Fibroblast of skin of right biceps (primary cell): ENCODE results near the gene TNKS1BP1.

Source experiments
- DNase-seq: peaks from one replicate; pipeline ENCODE4 v3.0.0-alpha.2; 2013

Gene TNKS1BP1

DNA sequence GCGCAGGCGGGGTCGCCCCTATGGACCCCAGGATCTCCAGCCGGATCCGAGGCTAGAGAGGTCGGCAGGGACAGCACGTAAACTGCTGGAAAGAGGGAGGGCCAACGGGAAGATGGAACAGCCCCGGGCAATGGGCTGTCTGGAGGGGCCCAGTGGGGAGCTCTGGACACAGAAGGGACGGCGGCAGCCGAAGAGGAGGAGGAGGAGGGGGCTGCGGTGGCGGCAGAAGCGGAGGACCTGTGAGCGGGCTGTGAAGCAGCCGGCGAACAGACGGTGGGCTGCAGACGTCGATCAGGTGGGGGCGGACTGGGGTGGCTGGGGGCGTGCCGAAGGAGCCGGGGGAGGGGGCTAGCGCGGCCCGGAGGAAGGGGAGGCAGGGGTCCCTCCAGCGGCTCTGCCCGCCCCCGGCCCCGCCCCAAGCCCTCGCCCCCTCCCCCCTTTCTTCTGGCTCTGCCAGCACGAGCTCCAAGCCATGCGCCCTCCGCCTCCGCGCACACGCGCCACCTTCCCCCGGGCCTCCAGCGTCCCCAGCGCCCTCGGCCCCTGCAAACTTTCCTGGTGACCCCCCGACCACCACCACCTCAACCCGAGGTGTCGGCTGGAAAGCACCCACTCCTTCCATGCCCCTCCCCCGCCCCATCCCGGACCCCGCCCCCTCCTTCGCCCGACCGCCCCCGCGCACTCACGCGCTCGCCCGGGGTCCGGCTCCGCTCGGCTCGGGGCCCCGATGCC is 432 bp downstream of the TNKS1BP1 start:
- DNase-seq: peak; percentile 53

DNA sequence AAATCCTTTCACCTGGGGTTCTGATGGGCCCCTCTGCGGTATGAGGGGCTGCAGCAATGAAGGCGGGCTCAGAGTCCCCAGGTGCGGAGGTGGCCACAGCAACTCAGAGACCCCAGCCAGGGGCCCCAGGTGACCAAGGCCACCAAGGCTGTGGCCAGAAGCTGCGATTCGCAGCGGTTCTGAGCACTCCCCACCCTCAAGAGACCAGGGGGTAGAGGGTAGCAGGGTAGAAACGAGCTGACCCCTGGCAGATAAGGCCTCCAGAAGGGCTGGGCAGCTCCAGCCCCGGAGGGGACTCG is 948 bp downstream of the TNKS1BP1 start:
- no peak for DNase-seq

DNA sequence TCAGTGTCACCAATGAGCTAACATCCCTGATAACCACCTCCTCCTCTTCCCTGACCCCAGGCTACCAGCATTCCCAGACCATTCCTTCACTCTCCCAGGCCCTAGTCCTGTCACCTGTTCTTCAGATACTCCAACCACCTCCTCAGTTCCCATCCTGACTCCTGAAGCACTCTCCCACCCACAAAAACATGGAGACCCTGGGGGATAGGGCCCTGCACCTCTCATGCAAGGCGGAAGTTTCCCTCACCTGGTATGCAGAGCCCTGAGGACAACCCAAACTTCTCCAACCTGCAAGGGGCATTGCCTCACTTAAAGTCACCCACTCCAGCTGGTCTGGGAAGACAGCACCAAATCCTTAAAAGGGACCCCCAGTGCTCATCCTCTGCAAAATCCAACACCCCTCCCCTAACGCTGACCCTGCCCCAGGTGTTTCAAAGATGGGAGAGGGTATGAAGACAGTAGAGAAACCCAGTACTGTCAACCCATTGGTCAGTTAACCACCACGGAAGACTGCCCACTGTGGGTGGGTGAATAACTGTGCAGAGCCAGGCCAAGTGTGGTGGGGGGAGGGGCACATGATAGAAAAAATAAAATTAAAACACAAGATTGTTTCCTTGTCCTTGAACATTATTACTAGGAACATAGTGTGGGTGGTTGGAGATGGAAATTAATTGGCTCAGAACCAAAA is 1.4 kb downstream of the TNKS1BP1 start:
- DNase-seq: no peak

DNA sequence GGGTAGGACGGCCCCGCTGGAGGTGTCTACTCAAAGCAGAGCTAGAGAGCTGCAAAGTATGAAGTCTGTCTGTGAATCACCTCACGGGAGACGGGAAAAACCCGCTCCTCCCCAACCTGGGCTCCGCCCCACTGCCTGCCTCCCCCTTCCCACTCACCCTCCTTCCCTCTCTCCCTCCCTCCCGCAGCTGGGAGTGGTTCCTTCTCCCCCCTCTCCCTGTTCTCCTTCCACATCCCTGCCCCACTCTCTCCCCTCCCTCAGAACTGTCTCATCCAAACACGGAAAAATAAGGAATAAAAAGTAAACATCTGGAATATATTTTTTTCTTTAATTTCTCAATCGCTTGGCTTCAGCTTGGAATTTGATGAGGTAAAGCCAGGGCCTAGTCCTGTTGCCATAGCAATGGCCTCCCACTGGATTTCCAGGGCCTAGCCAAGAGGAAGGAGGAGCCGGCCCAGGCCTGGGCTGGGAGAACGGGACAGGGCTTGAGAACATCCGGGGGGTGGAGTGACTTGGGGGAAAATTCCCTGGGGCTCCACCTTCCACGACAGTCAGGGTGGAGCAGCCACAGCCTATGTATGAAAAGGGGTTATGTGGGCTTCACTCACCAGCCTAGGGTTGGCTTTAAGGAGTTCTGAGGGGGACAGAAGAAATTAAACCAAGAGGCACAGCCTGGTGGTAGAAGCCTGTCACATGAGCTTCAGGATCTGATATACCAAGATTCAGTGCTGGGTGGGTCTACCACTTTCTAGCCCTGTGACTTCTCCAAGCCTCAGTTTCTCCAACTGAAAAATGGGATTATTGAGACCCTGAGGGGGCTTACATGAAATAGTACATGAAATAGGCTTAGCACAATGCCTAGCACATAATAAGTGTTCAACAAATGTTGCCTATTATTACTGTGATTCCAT is 2.2 kb downstream of the TNKS1BP1 start:
- peak; percentile 99 for DNase-seq

DNA sequence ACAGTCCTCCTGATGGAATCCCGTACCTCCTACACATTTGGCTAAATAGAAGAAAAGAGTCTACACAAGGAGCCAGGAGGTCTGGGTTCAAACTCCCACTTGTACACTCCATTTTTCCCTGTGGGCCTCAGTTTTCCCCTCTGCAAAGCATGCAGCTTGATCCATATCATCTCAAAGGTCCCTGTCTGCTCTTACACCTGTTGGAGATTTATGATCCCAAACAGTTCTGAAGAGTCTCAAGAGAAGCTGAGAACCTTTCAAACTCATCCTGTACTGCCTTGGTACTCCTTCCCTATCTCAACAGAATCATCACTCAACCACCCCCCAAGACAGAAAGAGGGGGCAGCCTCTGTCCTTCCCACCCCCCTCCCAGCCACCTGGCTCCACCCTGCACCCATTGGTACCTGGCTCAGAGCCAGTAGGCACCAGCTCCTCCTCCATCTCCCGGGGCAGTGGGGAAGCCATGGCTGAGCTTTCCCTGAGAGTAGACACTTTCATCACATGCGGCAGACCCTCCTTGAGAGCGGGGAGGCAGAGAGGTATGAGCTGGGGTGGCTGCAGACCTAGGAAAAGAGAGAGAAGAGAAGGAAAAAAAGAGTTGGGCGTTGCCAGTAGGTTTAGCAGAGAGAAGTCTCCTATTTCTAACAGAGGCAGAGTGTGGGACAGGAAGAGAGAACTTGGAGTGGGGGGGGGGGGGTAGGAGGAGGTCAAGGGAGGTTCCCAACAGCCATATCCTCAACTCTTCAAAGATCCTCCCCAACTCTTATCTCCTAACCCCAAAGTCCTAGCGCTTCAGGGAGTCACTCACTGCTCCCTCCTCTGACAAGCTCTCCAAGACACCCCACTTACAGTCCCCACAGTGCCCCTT is 3.1 kb downstream of the TNKS1BP1 start:
- DNase-seq: no peak

DNA sequence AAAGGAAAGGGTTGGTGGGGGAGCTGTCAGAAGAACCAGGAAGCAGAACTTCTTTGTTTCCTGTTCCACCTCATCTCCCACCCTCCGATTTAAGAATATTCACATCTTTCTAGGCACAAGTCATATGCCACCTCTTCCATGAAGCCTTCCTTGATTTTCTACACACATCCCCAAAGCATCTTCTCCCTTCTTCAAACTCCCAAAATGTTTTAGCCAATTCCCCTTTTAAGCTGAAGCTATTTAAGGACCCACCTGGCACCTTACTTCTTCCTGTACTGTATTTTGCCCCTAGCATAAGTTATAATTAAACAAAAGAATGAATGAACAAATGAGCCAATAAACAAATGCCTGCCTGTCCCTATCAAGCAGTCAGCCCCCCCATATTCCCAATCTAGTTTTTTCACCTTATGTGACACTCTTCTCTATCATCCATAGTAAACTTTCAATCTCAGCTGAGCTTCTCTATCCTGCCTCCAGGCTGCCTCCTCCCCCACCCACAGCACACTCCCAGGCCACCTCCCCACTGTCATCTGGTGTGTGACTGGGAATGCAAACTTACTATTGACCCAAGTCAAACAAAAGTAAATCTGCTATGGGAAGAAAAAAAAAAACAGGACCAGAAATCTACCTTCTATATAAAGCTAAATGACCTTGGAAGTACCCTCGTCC is 3.9 kb downstream of the TNKS1BP1 start:
- DNase-seq: no peak

DNA sequence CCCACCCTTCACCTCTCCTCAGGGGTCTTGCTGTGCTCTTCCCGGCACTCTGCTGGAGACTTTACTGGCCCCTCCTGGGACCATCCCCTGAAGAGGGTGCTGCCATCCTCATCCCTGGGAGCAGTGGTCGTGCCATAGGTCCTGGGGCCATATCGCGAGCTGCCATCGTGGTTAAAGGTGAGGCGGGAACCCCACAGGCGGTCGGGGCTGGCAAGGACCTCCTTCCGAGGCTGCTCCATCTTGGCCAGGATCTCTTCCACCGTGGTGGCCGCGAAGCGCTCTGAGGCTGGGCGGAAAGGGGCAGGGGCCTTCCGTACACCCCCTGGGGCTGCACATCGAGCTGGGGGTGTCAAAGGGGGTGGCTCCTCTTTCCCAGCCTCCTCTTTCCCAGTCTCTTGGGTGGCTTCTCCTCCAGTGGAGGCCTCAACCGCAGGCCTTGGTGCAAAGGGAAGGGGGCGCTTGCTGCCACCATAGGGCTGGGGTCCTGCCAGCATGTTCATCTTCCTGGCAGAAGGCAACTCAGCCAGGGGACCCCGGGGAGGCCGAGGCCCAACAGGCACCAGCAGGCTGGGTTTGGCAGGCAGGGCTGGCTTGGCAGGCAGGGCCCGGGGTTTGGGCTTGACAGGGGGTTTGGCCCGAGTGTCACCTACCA is 4.6 kb downstream of the TNKS1BP1 start:
- no peak for DNase-seq

DNA sequence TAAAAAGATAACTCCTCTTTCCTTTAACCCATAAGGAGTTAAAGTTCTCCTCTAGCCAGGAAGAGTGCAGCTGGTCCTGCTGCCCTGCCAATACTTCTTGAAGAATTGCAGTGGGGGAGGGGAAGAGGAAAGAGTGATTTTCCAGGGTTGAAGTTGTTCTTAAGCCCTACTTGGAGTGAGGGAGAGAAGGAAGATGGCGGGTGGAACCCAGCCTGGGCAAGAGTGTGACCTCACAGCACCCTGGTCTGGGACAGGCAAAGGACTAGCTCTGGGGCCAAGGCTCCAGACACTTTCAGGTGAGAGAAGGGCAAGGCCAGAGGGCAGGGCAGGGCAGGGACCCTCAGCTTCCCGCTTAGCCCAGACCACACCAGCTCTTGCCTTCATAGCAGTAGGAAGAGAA is 6.6 kb downstream of the TNKS1BP1 start:
- no peak for DNase-seq

DNA sequence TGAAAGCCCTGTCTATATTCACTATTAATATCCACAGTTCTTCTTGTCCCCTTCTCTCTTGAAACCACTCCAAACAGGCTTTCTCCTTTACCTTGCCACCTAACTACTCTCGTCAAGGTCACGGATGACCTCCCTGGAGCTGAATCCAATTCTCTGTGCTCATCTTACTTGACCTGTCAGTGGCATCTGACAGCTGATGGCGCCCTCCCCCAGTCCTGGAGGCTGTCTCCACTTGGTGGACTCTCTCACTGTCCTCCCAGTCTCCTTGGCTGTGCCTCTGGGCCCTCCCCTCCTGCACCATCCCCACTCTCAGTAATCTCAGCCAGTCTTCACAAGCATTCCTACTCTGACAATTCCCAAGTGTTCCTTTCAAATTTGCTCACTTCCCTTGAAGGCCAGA is 8.7 kb downstream of the TNKS1BP1 start:
- DNase-seq: no peak

DNA sequence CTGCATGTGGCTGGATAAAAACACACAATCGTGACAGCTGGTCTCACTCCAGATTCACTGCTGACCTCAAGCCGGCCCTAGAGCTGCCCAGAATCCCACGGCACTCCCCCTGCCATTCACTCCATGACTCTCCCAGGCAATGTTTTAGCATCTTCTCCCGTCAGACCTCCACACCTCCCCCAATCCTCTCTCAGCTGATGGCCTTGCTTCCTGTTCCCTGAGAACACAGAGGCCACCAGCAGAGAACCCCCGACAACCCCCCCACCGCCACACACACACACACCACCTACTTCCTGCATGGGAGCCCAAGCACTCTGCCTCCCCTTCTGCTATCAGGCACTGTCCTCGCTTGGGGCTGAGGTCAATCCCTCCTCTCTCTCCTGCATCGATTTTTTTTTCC is 9.3 kb downstream of the TNKS1BP1 start:
- peak; percentile 80 for DNase-seq

DNA sequence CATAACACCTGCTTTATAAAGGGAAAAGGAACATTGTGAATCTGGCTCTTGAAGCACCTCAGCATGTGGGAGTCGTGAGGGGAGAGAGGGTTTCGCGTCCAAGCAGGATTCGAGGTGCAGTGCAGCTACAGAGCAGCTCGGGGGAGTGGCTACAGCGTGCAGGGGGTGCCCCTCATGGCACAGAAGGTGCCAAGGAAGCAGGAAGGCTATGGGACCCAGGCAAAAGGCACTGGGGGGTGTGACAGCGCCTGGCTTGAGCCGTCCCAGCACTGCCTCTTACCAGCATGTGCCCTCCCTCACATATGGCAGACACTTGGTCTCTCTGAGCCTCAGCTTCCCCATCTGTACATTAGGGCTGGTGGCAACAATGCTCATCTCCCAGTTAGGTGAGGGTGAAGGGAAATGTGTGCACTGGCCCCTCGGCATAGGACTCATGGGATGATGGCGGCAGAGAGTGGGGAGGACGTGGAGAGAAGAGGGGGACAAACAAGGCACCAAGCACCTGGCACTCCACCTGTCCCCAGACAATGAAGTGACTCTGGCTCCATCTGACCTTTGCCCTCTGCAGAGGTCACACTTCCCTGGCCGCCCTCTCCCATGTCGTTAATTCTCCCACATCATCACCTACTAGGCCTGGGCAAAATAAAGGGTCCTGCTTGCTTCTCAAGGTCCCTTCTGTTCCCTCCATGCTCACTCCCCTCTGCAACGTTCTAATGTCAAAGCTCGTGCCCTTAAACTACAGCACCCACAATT is 10.4 kb downstream of the TNKS1BP1 start:
- no peak for DNase-seq

DNA sequence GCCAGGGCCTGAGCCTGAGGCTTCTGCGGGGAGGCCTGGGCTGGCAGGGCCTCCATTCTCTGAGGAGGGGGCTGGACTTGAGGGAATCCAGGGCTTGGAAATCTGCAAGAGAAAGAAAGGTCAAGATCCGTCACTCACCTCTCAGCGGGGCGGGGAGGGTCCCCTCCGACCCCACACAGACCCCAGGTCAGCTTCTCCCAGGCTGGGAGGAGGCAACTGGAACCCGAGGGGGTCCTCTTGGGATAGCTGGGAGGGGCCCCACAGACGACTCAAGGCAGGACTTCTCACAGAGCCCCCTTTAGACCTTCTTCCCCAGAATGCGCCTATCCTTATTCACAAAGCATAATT is 11.0 kb downstream of the TNKS1BP1 start:
- DNase-seq: no peak

DNA sequence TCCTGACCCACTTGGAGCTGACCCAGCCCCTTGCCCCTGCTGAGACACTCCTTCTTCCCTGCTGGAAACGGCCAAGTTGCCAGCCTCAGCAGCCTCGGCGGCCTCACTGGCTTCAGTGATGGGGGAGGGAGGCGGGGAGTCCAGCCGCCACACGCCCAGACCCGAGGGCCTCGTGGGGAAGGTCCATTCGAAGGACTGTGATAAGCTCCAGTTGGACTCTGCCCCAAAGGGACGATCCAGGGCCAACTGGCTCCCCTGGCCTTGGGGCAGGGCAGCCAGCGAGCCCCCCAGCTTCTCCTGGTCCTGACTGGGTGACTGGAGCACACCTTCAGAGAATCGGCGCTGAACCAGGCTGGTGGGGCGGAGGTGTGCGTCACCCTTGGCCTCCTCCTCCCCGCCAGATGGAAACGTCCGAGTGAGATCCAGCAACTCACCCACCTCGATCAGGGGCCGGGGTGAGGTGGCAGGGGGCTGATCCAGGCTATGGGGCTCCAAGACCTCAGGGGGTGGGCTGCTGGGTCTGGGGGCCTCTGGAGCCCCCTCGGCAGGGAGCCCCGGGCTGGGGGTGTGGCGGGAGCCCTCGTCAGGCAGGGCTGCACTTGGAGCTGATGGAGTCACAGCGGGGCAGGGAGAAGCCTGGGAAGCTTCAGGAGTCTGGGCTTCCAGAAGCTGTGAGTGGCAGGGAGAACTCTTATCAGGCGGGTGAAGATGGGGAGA is 11.5 kb downstream of the TNKS1BP1 start:
- no peak for DNase-seq

DNA sequence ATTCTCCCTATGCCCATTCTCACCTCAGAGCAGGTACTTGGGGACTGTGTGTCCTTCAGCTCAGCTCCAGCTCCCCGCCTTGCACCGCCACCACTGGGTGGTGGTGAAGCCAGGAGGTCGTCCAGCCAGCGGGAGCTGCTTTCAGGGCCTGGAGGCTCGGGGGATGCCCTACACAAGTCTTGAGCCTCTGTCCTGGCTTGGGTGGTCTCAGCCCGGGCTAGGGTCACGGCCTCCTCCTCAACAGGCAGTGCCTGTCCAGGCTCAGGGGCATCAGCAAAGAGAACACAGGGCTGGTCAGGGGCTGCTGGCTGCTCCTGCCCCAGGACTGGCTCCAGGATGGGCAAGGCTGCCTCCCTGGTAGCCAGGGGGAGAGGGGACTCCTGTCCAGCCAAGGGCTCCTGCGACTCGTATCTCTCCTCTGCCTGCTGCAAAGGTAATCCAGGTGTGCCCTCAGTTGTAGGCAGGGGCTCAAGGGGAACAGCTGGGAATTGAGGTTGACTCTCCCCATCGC is 12.2 kb downstream of the TNKS1BP1 start:
- DNase-seq: no peak

DNA sequence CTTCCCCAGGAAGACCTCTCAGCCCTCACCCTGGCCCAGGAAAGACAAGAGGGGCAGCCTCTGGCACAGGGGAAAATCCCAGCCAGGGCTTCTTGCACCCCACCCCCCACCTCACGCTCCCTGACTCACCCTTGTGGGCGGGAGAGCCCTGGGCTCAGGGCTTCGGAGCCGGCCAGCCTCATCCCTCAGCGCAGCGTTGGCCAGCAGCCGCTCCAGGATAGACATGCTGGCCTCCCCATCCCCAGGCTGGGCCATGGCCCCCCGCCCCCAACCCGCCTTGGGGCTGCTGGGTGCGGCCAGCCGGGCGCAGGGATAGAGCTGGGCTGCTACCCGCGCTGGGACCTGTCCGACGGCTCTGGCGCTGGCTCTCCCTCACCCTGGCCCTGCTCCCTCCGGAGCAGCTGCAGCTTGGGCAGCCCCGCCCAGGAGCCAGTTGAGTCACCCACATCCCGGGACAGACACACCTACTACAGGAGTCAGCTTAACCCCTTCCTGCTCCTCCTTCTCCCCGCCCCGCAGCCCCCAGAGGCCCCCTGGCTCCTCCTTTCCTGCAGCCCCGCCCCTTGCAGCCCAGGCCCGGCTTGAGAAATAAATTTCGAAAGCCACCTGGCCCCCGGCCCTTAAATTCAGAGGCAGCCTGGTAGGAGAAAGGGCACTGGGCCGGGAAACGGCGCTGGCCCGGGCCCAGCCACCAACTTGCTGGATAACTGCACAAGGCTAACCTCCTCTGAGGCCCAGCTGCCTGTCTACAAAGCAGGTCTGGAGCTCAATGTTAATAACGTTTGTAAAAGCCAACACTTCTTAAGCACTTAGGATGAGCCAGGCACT is 13.4 kb downstream of the TNKS1BP1 start:
- DNase-seq: peak; percentile 97

DNA sequence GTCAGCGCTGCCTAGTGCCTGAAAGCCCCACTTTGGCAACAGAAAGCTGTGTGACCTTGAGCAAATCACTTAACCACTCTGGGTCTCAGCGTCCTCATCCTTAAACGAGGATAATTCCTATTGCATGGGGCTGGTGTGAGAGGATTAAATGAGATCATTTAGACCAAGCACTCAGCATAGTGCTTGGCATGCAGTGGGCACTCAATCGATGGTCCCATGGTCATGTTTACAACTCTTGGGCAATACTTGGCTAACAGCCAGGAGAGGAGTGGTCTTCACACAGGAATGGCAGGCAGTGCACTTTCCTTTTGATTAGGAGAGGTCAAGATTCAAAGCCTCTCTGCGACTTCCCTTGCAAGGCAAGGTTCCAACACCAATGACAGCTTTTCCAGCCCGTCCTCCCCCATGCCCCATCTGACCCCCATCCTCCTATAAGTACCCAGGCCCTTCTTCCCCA is 14.1 kb downstream of the TNKS1BP1 start:
- DNase-seq: no peak

DNA sequence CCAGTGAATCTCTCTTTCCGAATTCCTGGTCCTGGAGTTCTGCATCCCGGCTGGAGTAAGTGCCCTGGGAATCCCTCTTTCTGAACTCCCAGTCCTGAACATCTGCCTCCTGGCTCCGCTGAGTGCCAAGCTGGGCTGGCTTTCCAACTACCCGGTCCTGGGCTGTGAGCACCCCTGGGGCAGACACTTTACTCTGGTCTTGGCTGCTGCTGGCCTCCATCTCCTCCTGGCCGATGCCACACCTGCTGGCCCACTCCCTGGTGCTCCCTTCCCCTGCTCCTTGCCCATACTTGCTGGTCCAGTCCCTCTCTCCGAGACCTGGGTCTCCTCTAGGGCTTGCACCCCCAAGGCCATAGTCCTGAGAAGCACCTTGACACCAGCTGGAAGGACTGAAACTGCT is 14.7 kb downstream of the TNKS1BP1 start:
- no peak for DNase-seq

DNA sequence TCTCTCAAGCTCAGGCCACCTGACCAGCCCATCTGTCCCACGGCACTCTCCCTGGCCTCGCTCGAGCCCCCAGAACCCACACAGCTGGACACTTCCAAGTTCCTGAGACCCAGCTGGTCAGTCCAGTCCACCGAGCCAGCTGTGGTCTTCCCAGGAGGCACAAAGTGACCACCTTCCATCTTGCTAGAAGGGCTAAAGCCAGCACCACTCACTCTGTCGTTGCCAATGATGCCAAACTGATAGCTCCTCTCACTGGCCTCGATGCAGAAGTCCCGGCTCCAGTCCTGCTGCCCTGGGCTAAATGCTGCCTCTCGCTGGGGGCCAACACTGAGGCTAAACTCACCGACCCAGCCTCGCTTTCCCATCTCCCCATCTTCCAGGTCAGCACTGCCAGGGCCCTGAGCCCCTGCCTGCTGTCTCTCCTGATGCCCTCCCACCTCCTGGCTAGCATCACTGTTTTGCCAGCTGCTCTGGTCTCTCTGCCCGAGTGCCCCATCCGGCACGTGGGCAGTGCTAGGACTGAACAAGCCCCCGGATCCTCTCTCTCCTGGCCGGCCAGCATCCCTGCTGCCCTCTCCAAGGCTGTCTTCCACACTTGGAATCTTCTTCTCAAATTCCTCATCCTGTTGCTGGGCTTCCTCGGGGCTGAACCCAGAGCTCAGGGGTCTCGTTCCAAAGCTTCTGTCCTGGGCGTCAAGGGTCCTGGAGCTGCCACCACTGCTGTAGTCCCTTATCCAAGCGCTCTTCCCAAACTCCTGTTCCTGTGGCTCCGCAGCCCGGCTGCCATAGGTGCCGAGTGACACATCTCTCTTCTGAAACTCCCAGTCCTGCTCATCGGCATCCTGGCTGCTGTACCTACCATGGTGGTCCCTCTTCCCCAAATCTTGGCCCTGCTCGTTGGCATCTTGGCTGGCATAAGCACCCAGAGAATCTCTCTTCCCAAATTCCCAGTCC is 15.4 kb downstream of the TNKS1BP1 start:
- DNase-seq: no peak
